ENCODE measurements around the gene METTL27. TPM values are rescaled to one million over a fixed set of nuclear protein-coding genes. Genes with fewer than 3 reads are reported as not detected.

METTL27 gene
- total and polyA plus RNA-seq, 2 of the 8 experiments (the other 6 are each of a cell fraction or from before 2014, with no cell fraction given) = 6.2 to 12.0 TPM

DNA sequence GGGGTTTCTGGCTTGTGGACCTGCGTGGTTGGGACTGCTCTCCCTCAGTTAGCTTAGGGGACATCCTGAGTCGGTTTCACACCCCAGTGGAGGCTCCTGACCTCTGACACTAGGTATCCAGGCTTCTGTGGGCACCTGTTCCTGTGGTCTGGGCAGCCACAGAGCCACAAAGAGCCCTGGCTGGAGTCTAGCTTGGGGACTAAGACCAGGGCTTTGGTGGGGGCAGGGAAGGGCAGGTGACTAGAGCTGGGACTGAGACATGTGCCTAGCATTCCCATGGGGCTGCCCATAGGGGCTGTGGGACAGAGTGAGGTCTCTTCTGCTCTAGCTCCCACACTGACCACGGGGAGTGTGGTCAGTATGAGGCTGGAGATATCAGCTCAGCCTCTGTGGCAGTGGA is 14.6 kb upstream of the METTL27 start:
- FAIRE-seq (no peak), DNase-seq (ENCODE audit: low read depth in 1 of 2, low spot score in 2 of 2) (no peak)
- no peak overlapping the region for H2BK20ac ChIP-seq (ENCODE audit: low read length)
- H2BK120ac ChIP-seq (replicated peaks; ENCODE audit: low read depth, low read length) = no peak overlapping the region
- no peak overlapping the region for H2BK15ac ChIP-seq (ENCODE audit: low read length)
- peak overlapping the region; percentile 65; the same call in 1 of the 2 replicates for H2AK5ac ChIP-seq (ENCODE audit: low read depth, low read length)
- no peak overlapping the region; the same call in 1 of the 2 replicates for H4K8ac ChIP-seq (ENCODE audit: extremely low read depth, insufficient read depth, low read length)
- ChIA-PET POLR2A (ENCODE audit: partially characterized antibody) (interaction anchor here (0.6 to 5.6 kb wide), 9 partner anchors 24 to 231 kb away, joined by 3 to 28 read pairs (median 3); partner anchors contain the start of gene CLDN4), CTCF (ENCODE audit: partially characterized antibody) (interaction anchor here (0.5 to 5.8 kb wide), 19 partner anchors 8 to 250 kb away, joined by 3 to 72 read pairs (median 4); partner anchors contain the start of gene METTL27)
- H3K56ac ChIP-seq (replicated peaks; ENCODE audit: insufficient read length, low read depth, low read length) = no peak overlapping the region
- H4K20me1 ChIP-seq (replicated peaks in 1 of 2; ENCODE audit: control insufficient read depth in 1 of 2, insufficient read depth in 2 of 2, low read length in 2 of 2) = no peaks in the 10 kb centered on the region
- WGBS, 2 experiments (ENCODE audit: extremely low coverage in 1 of 2, insufficient coverage in 1 of 2, insufficient read length in 1 of 2, insufficient replicate concordance in 2 of 2, low coverage in 1 of 2, low lambda C conversion rate in 2 of 2, missing lambda C conversion rate in 1 of 2) = 88% methylated on average over 3 of the region's 3 CpGs; no CpG with 5 or more reads in 1 of the 2 experiments
- no peaks in the 10 kb centered on the region for H3K4me1 ChIP-seq (replicated peaks in 1 of 4; ENCODE audit: control insufficient read depth in 3 of 4, insufficient read depth in 4 of 4, low read length in 3 of 4)
- no peak overlapping the region for H3K4me3 ChIP-seq (ENCODE audit: extremely low read depth in 1 of 4, insufficient read depth in 2 of 4, low read depth in 3 of 4, low read length in 4 of 4)
- H3K79me1 ChIP-seq (ENCODE audit: low read depth, low read length) = no peaks in the 10 kb centered on the region
- no peaks in the 10 kb centered on the region for H3K36me3 ChIP-seq (ENCODE audit: control insufficient read depth in 2 of 4, insufficient read depth in 4 of 4, low read length in 3 of 4)
- H3K4ac ChIP-seq (replicated peaks; ENCODE audit: insufficient read length, low read depth, low read length) = peak overlapping the region; percentile 94
- H3K9me3 ChIP-seq (ENCODE audit: insufficient read depth in 2 of 2, low read depth in 1 of 2, low read length in 1 of 2) = no peaks in the 10 kb centered on the region
- no peak overlapping the region for H4K91ac ChIP-seq (replicated peaks; ENCODE audit: insufficient read length, low read length)
- H4K5ac ChIP-seq (ENCODE audit: insufficient read length, low read depth, low read length) = no peak overlapping the region
- no peak overlapping the region for H3K27ac ChIP-seq (ENCODE audit: low read depth, low read length)
- H3K27me3 ChIP-seq (replicated peaks in 1 of 4; ENCODE audit: control insufficient read depth in 3 of 4, extremely low read depth in 1 of 4, insufficient read depth in 3 of 4, low read length in 3 of 4) = peaks cover 0 to 4% (median 0%) of the 10 kb centered on the region in 4 experiments; a peak in 3 of 7 replicates
- H2AFZ ChIP-seq (ENCODE audit: low read length) = no peak overlapping the region
- no peak overlapping the region for H3K9ac ChIP-seq (replicated peaks in 1 of 4; ENCODE audit: extremely low read depth in 1 of 4, low read depth in 3 of 4, low read length in 3 of 4)
- no peak overlapping the region for H2BK12ac ChIP-seq (ENCODE audit: low read depth, low read length)
- no peak overlapping the region for H2BK5ac ChIP-seq (ENCODE audit: low read depth, low read length)
- H3K79me2 ChIP-seq (ENCODE audit: control insufficient read depth in 1 of 2, insufficient read depth in 2 of 2, low read length in 2 of 2) = no peaks in the 10 kb centered on the region
- H3K18ac ChIP-seq (ENCODE audit: extremely low read depth, low read length) = no peak overlapping the region; the same call in 1 of the 2 replicates
- no peaks in the 10 kb centered on the region for H3K23me2 ChIP-seq (ENCODE audit: low read depth, low read length)
- H3K14ac ChIP-seq (ENCODE audit: insufficient read length) = no peak overlapping the region
- no peak overlapping the region for H3K4me2 ChIP-seq (ENCODE audit: insufficient read depth in 1 of 2, low read depth in 2 of 2, low read length in 2 of 2)
- H3K23ac ChIP-seq (ENCODE audit: insufficient read length) = no peak overlapping the region
- TF ChIP-seq CBX5 (IDR thresholded peaks at IDR 0.05; ENCODE audit: low read depth, low read length) (no peak), GABPA (IDR thresholded peaks at IDR 0.05; ENCODE audit: borderline replicate concordance, insufficient read depth, low read length) (no peak), TAF7 (optimal IDR thresholded peaks at IDR 0.05; ENCODE audit: borderline replicate concordance, low read depth, low read length) (no peak), SRF (IDR thresholded peaks at IDR 0.05; ENCODE audit: low read depth, low read length) (no peak), JUND (IDR thresholded peaks at IDR 0.05; ENCODE audit: low read length) (no peak), GTF2F1 (IDR thresholded peaks at IDR 0.05; ENCODE audit: borderline replicate concordance, low read depth, low read length) (no peak)

Data from H1 (cell line).